HG03066 (cell line): ENCODE data around the gene PEMT.

Source experiments
- ATAC-seq: cut with Tn5 transposase; IDR thresholded peaks from one replicate; pipeline ENCODE4 v1.9.1; 2021; ENCODE audit warnings: low read depth; ENCODE audit not compliant: unreplicated experiment

Gene PEMT

DNA sequence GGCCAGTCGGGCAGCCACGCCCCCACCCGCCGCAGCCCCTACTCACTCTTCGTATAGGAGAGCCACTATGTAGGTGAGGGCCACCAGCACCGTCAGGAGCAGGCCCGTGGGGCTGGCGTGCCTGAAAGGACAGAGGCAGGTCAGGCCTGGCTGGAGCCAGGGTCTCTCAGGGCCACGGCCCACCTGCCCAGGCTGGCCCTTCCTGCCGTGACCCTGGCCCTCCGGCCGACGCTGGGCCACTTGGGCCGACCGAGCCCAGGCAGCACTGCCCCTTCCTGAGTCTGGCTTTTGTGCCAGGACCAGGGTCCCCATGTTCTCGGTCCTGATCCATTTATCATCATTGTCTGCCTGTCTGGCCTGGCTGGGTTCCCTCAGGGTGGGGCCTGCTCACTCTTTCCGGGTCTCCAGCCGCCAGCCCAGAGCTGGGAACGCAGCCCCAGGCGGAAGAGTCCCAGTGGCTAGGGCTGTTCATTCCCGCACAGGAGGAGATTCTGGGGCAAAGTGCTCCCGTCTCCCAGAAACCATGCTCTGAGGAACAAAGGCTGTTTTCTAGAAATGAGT lies 85.2 kb downstream of the PEMT start:
- ATAC-seq, result no peak

DNA sequence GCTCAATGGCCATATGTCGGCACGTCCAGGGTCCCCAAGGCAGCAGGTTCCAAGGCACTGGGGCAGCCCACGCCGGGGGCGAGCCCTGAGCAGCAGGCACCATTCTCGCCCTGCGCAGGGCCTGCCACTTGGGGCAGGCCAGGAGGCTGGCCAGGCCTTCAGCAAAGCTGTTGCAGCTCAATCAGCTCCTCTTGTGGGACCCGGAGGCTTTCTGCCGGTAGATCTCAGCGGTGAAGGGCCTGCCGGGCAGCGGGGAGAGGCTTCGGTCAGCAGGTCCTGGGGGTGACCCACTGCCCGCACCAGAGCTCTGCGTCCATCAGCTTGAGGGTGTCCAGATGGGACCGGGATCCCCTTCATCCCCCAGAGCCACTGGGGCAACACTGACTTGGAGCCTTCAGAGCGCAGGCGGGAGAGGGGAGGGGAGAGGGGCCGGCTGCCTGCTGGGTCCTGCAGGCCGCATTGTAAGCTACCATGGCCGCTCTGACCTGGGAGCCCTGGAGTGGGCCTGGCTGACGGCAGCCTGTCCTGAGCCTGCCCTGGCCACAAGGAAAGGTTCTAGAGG lies 85.8 kb downstream of the PEMT start:
- no peak for ATAC-seq

DNA sequence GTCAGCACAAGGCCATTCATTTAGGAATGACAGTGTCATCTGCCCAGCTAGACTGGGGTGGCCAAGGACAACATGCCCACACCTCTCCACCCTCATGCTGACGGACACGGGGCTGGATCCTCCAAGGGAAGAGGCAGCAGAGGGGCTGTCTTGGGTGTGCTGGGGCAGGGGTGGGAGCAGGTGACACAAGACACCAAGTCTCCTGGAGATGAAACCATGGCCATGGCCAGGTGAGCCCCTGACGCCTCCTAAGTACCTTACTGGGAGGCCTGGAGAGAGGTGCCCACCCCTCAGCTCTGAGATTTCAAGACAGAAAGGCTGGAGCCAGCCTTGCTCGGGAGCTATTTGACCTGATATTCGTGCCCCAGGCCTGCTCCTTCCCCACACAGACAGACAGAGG lies 86.4 kb downstream of the PEMT start:
- ATAC-seq, result no peak

DNA sequence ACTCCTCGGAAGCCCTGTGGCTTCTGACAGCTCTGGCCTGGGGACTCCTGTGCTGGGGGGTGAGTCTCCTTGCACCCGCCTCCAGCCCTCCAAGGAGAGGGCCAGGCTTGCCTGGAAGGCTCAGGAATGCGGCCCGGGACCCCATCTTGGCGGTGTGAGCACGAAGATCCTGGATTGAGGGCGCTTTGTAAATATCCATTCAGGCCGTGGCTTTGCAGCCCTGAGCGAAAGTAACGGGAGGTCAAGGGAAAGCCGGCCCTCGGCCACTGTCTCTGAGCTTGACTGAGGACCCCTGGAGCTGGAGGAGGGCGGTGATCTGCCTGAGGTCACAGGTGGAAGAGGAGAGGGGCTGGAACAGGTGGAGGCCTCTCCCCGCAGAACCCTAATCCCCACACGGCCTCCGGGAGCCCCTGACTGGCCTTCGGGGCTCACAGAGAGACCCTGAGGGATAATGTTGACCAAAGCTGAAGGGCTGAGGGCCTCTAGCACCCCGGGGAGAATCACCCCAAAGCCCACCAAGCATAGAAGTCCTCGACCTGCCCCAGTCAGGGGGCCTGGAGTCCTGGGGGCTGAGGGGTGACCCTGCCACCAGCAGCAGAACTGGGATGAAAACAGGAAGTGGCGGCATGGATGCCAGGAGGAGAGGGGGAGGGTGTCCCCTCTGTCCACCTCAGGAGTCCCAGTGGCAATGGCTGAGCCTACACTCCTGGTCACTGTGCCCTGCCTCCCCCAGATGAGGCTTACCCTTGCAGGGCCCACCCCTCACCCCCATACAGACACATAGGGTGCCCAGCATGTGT lies 87.0 kb downstream of the PEMT start:
- ATAC-seq, result no peak

DNA sequence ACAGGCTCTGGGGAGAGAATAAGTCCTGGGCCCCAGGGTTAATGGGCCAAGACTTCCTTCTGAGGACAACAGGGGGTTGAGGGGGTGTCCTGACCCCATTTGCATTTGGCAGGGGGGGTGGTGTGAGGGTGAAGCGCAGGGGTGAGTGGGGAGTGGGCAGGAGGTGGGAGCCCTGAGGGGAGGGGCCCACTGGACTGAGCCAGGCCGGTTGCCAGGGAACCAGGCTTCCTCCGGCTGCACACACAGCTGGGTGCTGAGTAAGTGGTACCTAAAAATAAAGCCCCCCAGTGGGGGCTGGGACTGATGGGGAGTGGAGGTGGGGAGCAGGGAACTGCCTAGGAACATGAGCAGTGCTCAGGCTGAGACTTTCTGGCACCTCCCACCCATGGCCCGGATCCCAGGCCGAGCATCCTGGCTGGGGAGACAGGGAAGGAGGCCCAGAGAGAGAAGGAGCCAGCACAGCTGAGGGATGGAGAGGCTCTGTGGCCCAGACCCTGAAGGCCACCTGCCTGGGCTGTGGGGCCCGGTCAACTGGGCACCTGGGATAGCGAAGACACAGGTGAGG lies 87.9 kb downstream of the PEMT start:
- ATAC-seq, result no peak

DNA sequence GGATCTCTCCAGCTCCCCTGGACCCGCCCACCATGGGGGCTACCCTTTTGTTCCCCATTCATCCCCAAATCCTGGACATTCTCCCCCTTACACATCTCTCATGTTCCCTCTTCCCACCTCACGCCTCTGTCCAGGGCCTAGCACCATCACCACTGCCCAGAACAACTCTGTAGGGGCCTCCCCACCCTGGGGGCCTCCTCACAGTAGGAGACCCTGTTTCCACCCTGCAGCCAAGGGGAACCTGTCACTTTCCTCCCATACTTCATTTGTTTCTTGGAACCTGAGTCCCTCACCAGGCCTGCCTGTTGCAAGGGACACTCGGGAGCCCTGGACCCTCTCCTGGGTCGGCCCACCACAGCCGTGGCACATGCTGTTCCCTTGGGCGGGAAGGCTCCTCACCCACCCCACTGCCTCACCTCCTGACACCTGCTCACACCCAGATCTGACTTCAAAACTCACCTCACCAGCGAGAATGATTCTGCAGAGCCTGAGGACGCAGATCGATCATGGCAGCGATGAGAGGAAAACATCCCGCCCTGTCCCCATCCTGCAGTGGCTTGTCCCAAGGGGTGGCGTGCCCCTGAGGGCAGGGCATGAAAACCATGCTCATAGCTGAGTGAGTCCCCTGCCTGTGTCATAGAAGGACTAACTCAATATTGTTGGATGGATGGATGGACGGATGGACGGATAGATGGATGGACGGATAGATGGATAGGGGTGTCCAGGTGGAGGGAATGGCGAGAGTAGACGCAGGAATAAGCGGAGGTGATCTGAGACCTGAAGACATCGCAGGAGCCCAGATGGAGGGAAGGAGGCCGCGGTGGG lies 88.6 kb downstream of the PEMT start:
- ATAC-seq, result no peak

DNA sequence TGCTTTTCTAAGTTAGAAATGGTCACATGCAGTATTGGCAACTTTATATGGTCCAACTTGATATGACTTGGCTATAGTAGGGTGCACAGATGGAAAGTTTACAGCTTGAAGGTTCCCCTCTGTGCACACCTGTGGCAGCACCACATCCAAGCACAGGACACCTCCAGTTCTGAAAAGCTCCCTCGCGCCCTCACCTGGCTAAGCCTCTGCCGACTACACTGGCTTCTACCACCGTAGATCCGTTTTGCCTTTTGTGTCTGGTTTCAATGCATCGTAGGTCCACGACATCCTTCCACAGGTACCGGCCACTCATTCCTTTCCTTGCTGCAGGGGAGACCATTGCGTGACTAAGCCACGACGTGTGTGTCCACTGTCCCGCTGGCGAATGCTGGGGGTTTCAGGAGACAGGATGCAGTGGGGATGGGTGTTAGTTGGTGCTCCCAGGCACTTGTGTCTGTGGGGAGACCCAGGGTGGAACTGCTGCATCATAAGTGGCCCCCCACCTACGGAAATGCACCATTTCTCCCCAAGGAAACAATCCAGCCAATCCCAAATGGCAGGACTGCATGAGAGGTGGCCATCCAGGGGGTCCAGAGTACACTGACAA lies 90.4 kb downstream of the PEMT start:
- ATAC-seq, result no peak

DNA sequence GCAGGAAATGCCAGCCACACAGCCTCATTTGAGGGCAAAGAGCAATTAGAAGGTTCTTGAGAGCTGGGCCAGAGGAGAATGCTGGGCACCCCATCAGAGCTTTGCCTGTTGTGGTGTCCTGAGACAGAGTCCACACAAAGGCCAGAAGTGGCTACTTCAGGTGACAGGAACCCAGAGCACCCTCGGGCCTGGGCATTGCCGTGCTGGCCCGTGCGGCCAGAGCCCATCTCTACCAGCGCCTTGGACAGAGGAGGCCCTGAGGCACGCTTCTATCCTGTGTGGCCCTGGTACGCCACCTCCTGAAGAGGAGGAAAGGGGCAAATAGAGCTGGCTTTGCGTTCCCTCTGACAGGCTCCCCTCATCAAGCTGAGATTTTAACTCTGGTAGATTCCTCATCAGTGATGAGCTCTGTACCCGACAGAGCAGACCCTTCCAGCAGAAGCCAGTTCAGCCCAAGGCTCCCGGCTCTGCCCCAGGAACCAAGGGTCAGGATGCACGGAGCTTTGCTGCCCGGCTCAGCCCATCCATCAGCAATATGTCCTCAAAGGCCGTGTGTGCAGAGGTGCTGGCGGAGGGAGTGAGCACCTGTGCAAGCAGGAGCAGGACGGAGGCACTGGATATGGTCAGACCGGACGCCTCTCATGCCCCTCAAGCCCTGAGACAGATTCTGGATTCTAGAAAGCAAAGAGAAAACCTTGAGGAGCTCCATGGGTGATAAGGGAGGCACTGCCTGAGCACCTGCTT lies 91.9 kb downstream of the PEMT start:
- no peak for ATAC-seq

DNA sequence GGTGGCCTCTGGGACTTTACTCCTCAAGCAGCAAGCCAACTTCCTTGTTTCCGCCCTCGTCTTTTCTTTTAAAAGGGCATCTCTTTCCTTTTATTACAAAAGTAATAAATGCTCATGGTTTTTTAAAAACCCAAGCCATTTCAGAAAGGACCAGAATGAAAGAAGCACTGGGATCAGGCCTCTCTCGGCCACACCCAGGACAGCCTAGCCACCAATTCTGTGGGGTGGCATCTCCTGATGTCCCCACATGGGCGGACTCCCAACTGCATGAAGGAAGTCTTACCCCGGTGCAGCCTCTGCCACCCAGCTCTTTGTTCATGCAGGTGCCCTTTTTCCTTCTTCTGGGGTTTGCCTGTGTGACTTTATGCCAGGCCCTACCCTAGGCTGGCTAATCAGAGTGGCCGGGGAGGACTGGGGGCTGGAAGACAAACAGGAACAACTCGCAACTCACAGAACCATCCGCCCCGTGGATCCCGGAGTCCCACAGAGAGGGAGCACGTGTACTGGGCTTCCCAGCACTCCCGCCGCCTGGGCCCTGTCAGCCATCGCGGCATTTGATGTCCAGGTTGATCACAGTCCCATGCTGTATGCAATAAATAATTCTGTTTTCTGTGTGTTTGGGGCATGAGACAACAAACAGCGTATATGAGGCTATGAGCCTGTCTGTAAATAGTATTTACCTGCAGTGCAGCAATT lies 92.8 kb downstream of the PEMT start:
- no peak for ATAC-seq

DNA sequence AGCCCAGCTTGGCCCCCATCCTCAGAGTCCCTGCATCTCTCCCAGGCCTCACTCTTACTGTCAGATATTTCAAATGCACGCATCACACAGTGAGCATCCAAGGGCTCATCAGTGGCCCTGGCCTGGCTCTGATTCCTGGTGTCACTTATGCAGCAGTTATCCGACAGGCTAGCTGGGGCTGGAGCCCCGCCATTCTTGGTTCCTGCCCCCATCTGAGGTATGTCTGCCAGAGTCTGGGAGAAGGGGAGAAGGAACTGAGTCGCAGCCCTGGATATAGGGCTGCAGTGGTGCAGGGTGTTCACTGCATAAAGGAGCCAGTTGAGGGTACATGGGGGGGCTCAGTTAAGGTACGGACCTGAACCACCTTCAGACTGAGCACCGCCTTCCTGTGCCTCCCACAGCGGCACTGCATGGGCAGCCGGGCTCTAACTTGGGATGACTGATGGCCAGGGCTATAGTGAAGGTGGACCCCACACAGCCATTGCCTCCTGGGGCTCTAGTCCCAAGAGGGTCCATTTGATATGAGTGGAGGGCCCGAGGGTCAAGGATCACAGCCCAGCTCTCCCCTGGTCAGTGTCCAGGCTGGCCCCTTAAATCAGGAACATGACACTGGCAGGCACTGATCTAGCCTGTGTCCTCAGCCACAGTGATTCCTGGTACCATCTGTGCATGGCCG lies 93.5 kb downstream of the PEMT start:
- ATAC-seq, result no peak

DNA sequence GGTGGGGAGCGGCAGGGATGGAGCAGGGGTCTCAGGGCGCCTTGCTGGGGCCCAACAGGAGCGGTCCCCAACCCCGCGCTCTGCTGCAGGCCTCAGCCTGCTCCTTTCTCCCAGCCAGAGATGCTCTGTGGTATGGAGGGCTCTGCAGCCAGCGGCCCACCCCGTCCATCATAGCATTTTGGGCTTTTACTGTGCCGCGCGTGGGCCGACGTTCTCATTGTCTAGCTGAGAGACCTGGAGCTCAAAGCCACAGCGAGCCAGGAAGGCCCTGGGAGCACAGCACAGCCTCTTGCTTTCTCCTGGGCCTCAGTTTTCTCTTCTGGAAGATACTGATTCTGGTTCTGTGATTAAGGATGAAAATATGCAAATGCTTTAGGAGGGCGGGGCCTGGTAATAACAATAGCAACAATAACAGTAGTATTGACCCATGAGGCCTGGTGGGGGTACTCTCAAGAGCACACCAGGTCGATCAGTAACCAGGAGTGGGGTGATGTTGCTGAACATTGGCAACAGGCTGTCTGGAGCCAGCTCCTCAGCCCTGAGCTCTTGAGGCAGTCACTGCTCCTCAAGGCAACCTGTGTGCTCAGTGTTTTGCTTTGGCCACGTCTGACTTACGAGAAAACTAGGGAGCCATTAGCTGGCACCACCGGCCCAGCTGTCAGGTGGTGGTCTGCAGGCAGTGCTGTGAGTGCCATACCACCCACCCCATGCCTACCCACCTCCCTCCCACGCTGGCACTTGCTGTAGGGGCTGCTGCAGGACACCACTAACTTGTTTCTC lies 94.3 kb downstream of the PEMT start:
- no peak for ATAC-seq

DNA sequence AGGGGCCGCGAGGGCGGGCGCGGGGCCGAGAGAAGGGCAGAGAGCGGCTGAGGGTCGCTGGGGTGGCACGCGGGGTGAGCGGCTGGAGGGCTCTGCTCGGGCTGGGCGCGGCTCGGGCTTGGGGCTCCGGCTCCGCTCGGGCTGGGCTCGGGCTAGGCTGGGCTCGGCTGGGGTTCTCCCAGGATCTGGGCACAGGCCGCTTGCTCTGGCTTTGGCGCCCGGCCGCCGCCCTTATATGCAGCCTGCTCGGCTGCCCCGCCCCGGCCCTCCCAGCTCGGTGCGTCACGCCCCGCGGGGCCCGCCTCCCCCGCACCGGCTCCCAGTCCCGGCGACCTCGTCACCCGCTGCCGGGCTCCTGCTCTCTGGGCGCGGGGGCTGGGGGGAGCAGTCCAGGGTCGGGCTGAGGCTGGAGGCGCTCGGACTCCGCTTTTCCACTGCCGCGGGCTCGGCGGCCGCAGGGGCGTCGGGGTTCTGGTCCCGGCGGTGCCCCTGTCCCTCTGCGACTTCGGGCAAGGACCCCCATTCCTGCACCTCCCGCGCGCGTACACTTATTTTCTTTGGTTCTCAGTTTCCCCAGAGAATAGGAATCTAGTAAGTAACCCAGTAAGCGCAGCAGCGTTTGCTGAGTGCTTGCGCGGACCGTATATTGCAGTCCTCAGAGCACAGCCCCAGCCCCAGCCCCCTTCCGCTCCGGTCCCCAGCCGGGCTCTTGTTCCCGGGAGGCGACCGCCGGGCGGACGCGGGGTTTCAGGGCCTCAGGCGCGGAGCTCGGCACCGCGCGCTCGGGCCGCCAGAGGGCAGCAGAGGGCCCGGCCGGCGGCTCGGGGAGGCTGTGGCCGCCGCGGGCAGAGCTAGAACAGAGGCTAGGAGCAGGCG lies 95.1 kb downstream of the PEMT start, which contains the start of gene RASD1:
Gene RASD1 (minus strand): TSS at position 207 of the 876 bp plus-strand sequence. CDS start 214 bp downstream, outside the sequence.
- ATAC-seq, result peak; percentile 67

DNA sequence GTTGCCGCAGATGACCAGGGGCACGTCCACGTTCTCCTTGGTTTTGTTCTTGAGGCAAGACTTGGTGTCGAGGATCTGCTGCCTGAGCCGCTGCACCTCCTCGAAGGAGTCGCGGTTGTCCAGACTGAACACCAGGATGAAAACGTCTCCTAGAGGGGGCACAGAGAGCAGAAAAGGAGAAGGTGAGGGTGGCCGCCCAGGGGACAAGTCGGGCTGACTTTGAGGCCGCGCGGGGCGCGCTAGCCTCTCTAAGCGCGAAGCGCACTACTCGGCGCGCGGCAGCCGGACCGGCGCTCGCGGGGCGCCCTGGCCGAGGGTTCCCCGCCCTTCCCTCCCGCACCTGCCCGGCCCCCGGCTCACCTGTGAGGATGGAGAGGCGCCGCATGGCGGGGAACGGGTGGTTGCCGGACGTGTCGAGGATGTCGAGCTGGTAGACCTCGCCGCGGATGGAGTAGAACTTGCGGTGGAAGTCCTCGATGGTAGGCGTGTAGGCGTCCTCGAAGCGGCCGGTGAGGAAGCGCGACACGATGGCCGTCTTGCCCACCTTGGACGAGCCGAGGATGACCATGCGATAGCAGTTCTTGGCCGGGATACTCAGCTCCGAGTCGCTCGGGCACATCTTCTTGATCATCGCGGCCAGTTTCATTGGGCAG lies 95.8 kb downstream of the PEMT start:
- no peak for ATAC-seq

DNA sequence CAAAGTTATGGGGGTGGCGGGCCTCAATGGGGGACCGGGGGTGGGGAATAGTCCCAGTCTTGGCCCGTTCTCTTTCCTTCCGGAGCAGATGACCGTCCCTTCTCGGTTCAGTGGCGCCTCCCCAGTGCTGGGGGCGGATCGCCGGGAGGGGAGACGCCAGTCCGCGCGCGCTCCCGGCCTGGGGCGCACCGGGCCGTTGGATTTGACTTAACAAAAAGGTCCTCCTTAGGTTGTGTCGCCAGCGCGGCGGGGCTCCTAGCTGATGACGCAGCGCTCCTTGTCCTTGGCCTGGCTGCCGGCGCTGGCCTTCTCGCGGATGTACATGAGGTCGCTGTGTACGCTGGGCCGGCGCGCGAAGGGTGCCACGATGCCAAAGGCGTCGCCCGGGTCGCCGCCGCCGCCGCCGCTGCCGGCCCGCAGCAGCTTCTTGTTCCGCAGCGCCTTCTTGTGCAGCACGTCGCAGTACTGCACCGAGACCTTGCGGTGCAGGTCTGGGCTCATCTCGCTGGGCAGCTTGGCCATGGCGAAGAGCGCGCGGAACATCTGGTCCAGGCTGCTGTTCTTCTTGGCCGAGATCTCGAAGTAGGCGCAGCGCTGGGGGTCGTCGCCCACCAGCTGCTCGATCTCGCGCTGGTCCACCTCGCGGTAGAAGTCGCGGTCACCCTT lies 96.5 kb downstream of the PEMT start:
- no peak for ATAC-seq

DNA sequence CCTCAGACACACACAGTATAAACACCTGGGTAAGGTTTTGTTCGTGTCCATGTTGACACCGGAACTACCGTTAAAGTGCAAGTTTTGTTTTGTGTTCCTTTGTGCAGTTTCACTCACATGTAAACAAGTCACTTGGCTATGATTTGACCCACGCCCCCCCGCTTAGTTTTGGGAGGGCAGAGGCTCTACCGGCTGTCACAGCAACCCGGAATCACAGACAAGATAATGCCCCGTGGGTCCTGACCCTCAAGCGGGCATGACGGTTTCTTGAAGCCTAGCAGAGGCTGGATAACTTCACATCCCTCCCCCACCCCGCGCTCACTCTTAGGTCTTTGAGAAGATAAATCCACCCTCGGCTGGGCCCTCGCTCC lies 97.0 kb downstream of the PEMT start:
- no peak for ATAC-seq

DNA sequence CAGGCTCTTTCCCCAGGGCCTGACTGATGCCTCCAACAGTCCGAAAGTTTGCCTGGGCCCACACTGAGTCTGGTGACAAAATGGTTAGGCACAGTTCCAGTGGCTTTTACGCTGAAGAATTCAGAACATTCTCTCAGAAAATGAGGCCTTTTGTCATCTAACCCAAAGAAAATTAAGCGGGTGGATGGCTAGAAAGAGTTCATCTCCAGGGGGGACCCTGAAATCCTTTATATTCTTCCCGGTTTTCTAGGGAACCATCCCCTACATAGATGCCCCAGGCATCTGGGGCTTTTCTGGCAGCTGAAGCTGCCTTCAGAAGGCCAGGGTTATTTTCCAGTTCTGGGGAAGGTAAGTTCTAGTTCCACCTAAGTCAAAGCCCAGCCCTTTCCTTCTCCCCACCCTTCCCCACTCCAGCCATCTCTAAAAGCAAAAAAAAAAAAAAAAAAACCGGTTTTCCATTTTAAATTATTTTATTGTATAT lies 97.5 kb downstream of the PEMT start:
- ATAC-seq, result no peak
